C4-2B (cell line): ENCODE results near the gene LNPEP.
A peak's percentile ranks its signal among the peaks of the same experiment; 100 is the strongest.

Experiments
- H3K27ac ChIP-seq: fragments of 450-650 bp; 2 replicates; pipeline ENCODE4 v1.5.1; 2017
- ZFX ChIP-seq: fragments of 450-650 bp; IDR thresholded peaks from 2 replicates; pipeline ENCODE4 v1.6.1; 2017
- TF ChIP-seq, protein P1 (sequence below): fragments of 450-650 bp; conservative IDR thresholded peaks from 2 replicates; pipeline ENCODE4 v1.5.1; 2017; ENCODE audit warnings: mild to moderate bottlenecking

Gene LNPEP

GRCh38 chr5:96919754-96920197, 16.1 kb upstream of the LNPEP start:
- H3K27ac ChIP-seq, result no peak overlapping the region

DNA sequence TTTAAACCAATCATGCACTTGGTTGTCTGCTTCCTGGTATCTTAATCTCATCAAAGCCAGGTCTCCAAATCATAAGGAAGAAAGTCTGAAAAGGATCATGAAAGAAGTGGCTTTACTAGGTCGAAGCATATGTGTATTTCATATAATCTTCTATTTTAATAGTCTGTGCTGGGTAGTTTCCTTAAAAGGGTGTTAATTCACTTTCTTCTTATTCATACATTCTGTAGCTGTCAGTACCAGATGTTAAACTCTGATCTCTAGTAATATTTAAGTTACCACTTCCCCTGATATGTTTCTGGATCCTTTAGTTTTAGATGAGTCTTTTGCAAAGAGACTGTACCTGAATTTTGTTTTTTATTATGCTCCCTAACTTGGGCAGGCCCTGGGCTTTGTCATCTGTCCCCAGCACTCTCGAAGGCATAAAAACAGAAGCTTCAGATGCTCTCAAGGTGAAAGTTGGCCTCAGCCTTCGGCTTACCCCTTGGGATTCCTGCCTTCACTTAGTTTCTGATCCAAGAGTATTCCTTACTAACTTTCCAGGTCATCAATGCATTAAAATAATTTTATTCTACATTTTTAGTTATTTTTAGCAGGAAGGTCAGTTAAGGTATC, 15.0 kb upstream of the LNPEP start:
- TF ChIP-seq ZFX, result no peak
- TF ChIP-seq, protein P1, sequence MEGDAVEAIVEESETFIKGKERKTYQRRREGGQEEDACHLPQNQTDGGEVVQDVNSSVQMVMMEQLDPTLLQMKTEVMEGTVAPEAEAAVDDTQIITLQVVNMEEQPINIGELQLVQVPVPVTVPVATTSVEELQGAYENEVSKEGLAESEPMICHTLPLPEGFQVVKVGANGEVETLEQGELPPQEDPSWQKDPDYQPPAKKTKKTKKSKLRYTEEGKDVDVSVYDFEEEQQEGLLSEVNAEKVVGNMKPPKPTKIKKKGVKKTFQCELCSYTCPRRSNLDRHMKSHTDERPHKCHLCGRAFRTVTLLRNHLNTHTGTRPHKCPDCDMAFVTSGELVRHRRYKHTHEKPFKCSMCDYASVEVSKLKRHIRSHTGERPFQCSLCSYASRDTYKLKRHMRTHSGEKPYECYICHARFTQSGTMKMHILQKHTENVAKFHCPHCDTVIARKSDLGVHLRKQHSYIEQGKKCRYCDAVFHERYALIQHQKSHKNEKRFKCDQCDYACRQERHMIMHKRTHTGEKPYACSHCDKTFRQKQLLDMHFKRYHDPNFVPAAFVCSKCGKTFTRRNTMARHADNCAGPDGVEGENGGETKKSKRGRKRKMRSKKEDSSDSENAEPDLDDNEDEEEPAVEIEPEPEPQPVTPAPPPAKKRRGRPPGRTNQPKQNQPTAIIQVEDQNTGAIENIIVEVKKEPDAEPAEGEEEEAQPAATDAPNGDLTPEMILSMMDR, result no peak
- no peak overlapping the region for H3K27ac ChIP-seq

More at GRCh38 chr5:96919754-96920197, 16.1 kb upstream of the LNPEP start:
- no peak for TF ChIP-seq ZFX
- TF ChIP-seq, protein P1, result no peak

- no peak for TF ChIP-seq ZFX
- TF ChIP-seq, protein P1, result no peak
- peak overlapping the region; percentile 86 for H3K27ac ChIP-seq
Observed at GRCh38 chr5:96922499-96923244, 13.2 kb upstream of the LNPEP start.

- H3K27ac ChIP-seq, result peak overlapping the region; percentile 86
- no peak for TF ChIP-seq ZFX
- TF ChIP-seq, protein P1, result no peak
Observed at GRCh38 chr5:96924016-96924443, 11.8 kb upstream of the LNPEP start.

- no peak for TF ChIP-seq ZFX
- TF ChIP-seq, protein P1, result no peak
- no peak overlapping the region; the same call in 1 of the 2 replicates for H3K27ac ChIP-seq
Observed at GRCh38 chr5:96926276-96926675, 9.6 kb upstream of the LNPEP start.

GRCh38 chr5:96927008-96927407, 8.9 kb upstream of the LNPEP start:
- TF ChIP-seq, protein P1, result no peak
- TF ChIP-seq ZFX, result no peak
- H3K27ac ChIP-seq, result no peak overlapping the region
